ENCODE data around the gene PRMT6. TPM values are rescaled to one million over a fixed set of nuclear protein-coding genes. Genes with fewer than 3 reads are reported as not detected.

PRMT6 gene
- total and polyA plus RNA-seq, 10 of the 15 experiments (the other 5 are each of a cell fraction or from before 2014, with no cell fraction given): 6.0 to 38.6 (median 26.3) TPM

DNA sequence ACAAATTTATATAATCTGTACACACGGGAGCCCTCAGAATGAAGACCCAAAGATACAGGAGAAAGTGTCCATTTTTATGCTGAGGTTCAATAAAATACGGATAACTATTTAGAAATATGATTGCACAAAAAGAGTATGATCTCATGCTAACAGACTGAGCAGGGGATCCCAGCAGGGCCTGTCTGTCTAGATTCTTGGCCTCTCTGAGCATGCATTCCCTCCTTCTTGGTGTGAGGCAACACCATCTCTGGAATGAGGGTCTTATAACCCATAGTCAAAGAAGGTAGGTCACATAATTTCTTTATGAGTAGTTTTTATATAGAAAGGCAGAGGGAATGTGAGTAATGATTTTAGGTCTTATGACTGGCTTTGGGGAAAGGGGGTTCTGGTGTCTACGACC, 5.4 kb downstream of the PRMT6 start (continued):
- TF ChIP-seq ZNF384 (IDR thresholded peaks at IDR 0.05; ENCODE audit: borderline replicate concordance, low read depth, low read length) (no peak), RUNX3 (IDR thresholded peaks at IDR 0.05; ENCODE audit: low read length) (no peak)

DNA sequence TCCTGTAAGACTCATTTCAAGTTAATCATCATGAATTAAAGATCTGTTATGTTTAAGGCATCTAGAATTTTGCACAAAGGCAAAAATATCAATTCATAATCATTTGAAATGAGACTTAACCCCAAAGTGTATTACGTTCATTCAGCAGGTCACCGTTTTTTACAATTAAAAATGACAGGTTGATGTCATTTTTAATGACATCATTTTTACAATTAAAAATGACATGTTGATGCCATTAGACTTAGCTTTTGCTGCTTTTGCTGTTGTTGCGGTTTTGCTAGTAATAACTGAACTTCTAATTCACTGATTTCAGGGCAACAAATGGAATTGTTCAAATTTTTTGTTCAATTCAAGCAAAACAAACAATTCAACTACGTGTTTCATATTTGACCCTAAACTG, 17.0 kb downstream of the PRMT6 start:
- ATAC-seq (no peak), FAIRE-seq (no peak), DNase-seq (ENCODE audit: low read depth, low spot score) (no peak)
- ChIA-PET POLR2A (no interaction called here), RAD21 (ENCODE audit: unreplicated experiment) (no interaction called here), CTCF (no interaction called here), SMC1A (ENCODE audit: uncharacterized antibody, unreplicated experiment) (no interaction called here)
- Histone ChIP-seq H3K9ac (ENCODE audit: control insufficient read depth, insufficient read depth, low read length) (no peak overlapping the region), H3K4me3 (no peak overlapping the region), H3K27me3 (replicated peaks in 1 of 2; ENCODE audit: control insufficient read depth in 2 of 2, insufficient read depth in 2 of 2, low read length in 1 of 2) (no peaks in the 10 kb centered on the region), H3K36me3 (ENCODE audit: control insufficient read depth in 2 of 2, insufficient read depth in 2 of 2, low read length in 1 of 2) (no peaks in the 10 kb centered on the region), H3K4me2 (ENCODE audit: control insufficient read depth, insufficient read depth) (no peak overlapping the region), H4K20me1 (ENCODE audit: control insufficient read depth, insufficient read depth) (no peaks in the 10 kb centered on the region), H3K27ac (ENCODE audit: control insufficient read depth, insufficient read depth) (no peak overlapping the region), H2AFZ (ENCODE audit: control insufficient read depth, low read depth, low read length) (no peak overlapping the region), H3K79me2 (ENCODE audit: control insufficient read depth, insufficient read depth, low read length) (no peaks in the 10 kb centered on the region), H3K4me1 (ENCODE audit: control insufficient read depth, insufficient read depth, low read length) (no peaks in the 10 kb centered on the region), H3K9me3 (replicated peaks; ENCODE audit: control insufficient read depth, insufficient read depth, low read length) (no peaks in the 10 kb centered on the region)
- in situ Hi-C loops (cut with MboI): no loop called here
- TF ChIP-seq NRF1 (conservative IDR thresholded peaks at IDR 0.05; ENCODE audit: low read depth, low read length): no peak
- TF ChIP-seq IKZF2 (IDR thresholded peaks at IDR 0.05): no peak
- TF ChIP-seq NFXL1 (IDR thresholded peaks at IDR 0.05; ENCODE audit: borderline replicate concordance): no peak
- TF ChIP-seq JUNB (IDR thresholded peaks at IDR 0.05): 0 out of 2 replicates have a peak, but pooled peaks have one; percentile 7
- TF ChIP-seq CBFB (IDR thresholded peaks at IDR 0.05; ENCODE audit: low read depth): no peak
- no peak for TF ChIP-seq ZNF207 (IDR thresholded peaks at IDR 0.05; ENCODE audit: borderline replicate concordance)
- TF ChIP-seq ATF7 (IDR thresholded peaks at IDR 0.05; ENCODE audit: low read depth): peak; percentile 33; the same call in 1 of the 2 replicates
- no peak for TF ChIP-seq DPF2 (IDR thresholded peaks at IDR 0.05)
- TF ChIP-seq HDAC2 (IDR thresholded peaks at IDR 0.05): no peak
- TF ChIP-seq RUNX3 (IDR thresholded peaks at IDR 0.05; ENCODE audit: low read length): 0 out of 2 replicates have a peak, but pooled peaks have one; percentile 6
- TF ChIP-seq GATAD2B (conservative IDR thresholded peaks at IDR 0.05; ENCODE audit: low read depth): no peak
- no peak for TF ChIP-seq TBL1XR1 (IDR thresholded peaks at IDR 0.05; ENCODE audit: low read depth, low read length)
- TF ChIP-seq, protein P1, sequence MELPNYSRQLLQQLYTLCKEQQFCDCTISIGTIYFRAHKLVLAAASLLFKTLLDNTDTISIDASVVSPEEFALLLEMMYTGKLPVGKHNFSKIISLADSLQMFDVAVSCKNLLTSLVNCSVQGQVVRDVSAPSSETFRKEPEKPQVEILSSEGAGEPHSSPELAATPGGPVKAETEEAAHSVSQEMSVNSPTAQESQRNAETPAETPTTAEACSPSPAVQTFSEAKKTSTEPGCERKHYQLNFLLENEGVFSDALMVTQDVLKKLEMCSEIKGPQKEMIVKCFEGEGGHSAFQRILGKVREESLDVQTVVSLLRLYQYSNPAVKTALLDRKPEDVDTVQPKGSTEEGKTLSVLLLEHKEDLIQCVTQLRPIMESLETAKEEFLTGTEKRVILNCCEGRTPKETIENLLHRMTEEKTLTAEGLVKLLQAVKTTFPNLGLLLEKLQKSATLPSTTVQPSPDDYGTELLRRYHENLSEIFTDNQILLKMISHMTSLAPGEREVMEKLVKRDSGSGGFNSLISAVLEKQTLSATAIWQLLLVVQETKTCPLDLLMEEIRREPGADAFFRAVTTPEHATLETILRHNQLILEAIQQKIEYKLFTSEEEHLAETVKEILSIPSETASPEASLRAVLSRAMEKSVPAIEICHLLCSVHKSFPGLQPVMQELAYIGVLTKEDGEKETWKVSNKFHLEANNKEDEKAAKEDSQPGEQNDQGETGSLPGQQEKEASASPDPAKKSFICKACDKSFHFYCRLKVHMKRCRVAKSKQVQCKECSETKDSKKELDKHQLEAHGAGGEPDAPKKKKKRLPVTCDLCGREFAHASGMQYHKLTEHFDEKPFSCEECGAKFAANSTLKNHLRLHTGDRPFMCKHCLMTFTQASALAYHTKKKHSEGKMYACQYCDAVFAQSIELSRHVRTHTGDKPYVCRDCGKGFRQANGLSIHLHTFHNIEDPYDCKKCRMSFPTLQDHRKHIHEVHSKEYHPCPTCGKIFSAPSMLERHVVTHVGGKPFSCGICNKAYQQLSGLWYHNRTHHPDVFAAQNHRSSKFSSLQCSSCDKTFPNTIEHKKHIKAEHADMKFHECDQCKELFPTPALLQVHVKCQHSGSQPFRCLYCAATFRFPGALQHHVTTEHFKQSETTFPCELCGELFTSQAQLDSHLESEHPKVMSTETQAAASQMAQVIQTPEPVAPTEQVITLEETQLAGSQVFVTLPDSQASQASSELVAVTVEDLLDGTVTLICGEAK (IDR thresholded peaks at IDR 0.05; ENCODE audit: borderline replicate concordance): no peak
- TF ChIP-seq ZNF622 (IDR thresholded peaks at IDR 0.05): no peak
- intact Hi-C loops (cut with micrococcal nuclease; ENCODE audit: unreplicated experiment): no loop called here
- WGBS (ENCODE audit: insufficient coverage, insufficient replicate concordance, low lambda C conversion rate, missing lambda C conversion rate): 29% methylated on average over 4 of the region's 4 CpGs
- BruUV-seq (replicated peaks): no TSS peak

Measured in GM12878 (cell line).